HEK293 (cell line): Measurements from ENCODE around the gene GPR4.

ENCODE experiments used
- BCL11B ChIP-seq: fragments of 450-650 bp; formaldehyde crosslinking; IDR thresholded peaks from 2 replicates; pipeline ENCODE4 v1.5.1; 2016; ENCODE audit warnings: low read depth, missing biosample characterization, missing genetic modification characterization
- FEZF1 ChIP-seq: fragments of 450-650 bp; formaldehyde crosslinking; IDR thresholded peaks from 2 replicates; pipeline ENCODE4 v1.5.1; 2016; ENCODE audit warnings: missing biosample characterization, missing genetic modification characterization
- HOXC10 ChIP-seq: sonication (generic); formaldehyde crosslinking; IDR thresholded peaks from 2 replicates; pipeline ENCODE4 v1.8.1; 2023; ENCODE audit warnings: mild to moderate bottlenecking, missing genetic modification reagents
- SETDB1 ChIP-seq: IDR thresholded peaks from one replicate; pipeline ENCODE4 v1.6.1; 2017; ENCODE audit warnings: mild to moderate bottlenecking, low read length, moderate library complexity, mixed read lengths; ENCODE audit not compliant: insufficient read length
- WT1 ChIP-seq: fragments of 450-650 bp; formaldehyde crosslinking; IDR thresholded peaks from 2 replicates; pipeline ENCODE4 v1.5.1; 2016; ENCODE audit warnings: missing biosample characterization, missing genetic modification characterization
- ZIC2 ChIP-seq: fragments of 450-650 bp; formaldehyde crosslinking; IDR thresholded peaks from 2 replicates; pipeline ENCODE4 v1.5.1; 2016; ENCODE audit warnings: missing biosample characterization, missing genetic modification characterization
- ZNF121 ChIP-seq: fragments of 450-650 bp; formaldehyde crosslinking; IDR thresholded peaks from 2 replicates; pipeline ENCODE4 v1.5.1; 2016; ENCODE audit warnings: missing biosample characterization, missing genetic modification characterization
- ZNF146 ChIP-seq: fragments of 450-650 bp; formaldehyde crosslinking; IDR thresholded peaks from 2 replicates; pipeline ENCODE4 v1.5.1; 2016; ENCODE audit warnings: missing biosample characterization, missing genetic modification characterization
- ZNF211 ChIP-seq: fragments of 450-650 bp; formaldehyde crosslinking; IDR thresholded peaks from 2 replicates; pipeline ENCODE4 v1.5.1; 2016; ENCODE audit warnings: low read depth, missing biosample characterization, missing genetic modification characterization
- ZNF311 ChIP-seq: fragments of 450-650 bp; formaldehyde crosslinking; IDR thresholded peaks from 2 replicates; pipeline ENCODE4 v1.5.1; 2017; ENCODE audit warnings: missing biosample characterization, missing genetic modification characterization, borderline replicate concordance
- ZNF366 ChIP-seq: fragments of 450-650 bp; formaldehyde crosslinking; conservative IDR thresholded peaks from 2 replicates; pipeline ENCODE4 v1.5.1; 2016; ENCODE audit warnings: missing biosample characterization, missing genetic modification characterization
- ZNF416 ChIP-seq: fragments of 450-650 bp; formaldehyde crosslinking; IDR thresholded peaks from 2 replicates; pipeline ENCODE4 v1.5.1; 2016; ENCODE audit warnings: missing biosample characterization, missing genetic modification characterization
- ZNF596 ChIP-seq: fragments of 450-650 bp; IDR thresholded peaks from 2 replicates; pipeline ENCODE4 v1.5.0; 2018; ENCODE audit warnings: missing biosample characterization, mild to moderate bottlenecking, missing genetic modification characterization, moderate library complexity
- ZNF621 ChIP-seq: fragments of 450-650 bp; formaldehyde crosslinking; IDR thresholded peaks from 2 replicates; pipeline ENCODE4 v1.5.1; 2017; ENCODE audit warnings: missing biosample characterization, missing genetic modification characterization
- ZNF670 ChIP-seq: fragments of 450-650 bp; formaldehyde crosslinking; IDR thresholded peaks from 2 replicates; pipeline ENCODE4 v1.5.1; 2016; ENCODE audit warnings: missing biosample characterization, missing genetic modification characterization, low read depth
- TF ChIP-seq, protein P1 (sequence below): fragments of 450-650 bp; formaldehyde crosslinking; IDR thresholded peaks from 2 replicates; pipeline ENCODE4 v1.5.1; 2016; ENCODE audit warnings: missing biosample characterization, missing genetic modification characterization
- TF ChIP-seq, protein P2 (sequence below): fragments of 450-650 bp; IDR thresholded peaks from 2 replicates; pipeline ENCODE4 v1.5.1; 2018; ENCODE audit warnings: missing biosample characterization, mild to moderate bottlenecking, missing genetic modification characterization
- TF ChIP-seq, protein P3 (sequence below): fragments of 450-650 bp; formaldehyde crosslinking; IDR thresholded peaks from 2 replicates; pipeline ENCODE4 v1.5.1; 2016; ENCODE audit warnings: missing biosample characterization, missing genetic modification characterization
- TF ChIP-seq, protein P4 (sequence below): fragments of 450-650 bp; formaldehyde crosslinking; IDR thresholded peaks from 2 replicates; pipeline ENCODE4 v1.5.1; 2016; ENCODE audit warnings: missing biosample characterization, missing genetic modification characterization

The GPR4 gene

DNA sequence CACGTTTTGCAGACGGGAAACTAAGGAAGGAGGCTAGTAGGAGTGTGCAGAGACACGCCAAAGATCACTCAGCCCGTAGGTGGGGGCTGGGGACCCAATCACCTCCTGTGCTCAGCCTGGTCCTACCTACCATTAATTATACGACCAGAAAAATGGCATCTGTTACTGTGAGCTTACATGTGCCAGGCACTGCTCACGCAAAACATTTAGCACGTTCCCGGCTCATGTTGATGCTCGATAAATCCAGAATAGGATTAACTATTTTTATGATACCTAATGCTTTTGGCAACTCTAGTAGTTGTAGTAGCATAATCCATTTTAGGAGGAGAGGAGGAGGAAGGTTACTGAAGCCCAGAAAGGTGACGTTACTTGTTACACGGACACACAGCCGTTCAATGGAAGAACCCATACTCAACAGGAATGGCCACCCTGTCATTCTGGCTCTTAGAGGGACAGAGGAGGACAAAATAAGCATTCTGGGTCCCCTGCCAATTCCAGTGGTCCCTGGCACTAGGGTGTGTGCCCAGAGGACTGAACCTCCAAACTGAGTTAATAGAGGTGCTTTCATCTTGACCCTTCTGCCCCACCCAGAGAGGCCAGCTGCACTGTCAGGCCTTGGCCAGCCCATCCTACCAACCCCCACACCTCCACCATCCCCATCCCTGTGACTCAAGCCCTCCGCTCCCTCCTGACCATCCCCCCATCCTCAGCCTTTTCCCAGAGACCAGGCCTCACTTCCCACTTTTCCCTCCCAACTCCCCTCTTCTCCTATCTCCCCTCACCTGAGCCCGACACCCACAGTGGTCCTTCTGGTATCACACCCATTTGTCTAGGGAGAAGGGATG, 42.1 kb upstream of the GPR4 start (continued):
- TF ChIP-seq, protein P1, sequence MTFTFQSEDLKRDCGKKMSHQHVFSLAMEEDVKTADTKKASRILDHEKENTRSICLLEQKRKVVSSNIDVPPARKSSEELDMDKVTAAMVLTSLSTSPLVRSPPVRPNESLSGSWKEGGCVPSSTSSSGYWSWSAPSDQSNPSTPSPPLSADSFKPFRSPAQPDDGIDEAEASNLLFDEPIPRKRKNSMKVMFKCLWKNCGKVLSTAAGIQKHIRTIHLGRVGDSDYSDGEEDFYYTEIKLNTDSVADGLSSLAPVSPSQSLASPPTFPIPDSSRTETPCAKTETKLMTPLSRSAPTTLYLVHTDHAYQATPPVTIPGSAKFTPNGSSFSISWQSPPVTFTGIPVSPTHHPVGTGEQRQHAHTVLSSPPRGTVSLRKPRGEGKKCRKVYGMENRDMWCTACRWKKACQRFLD (tag by site-specific recombination) = no peak
- TF ChIP-seq, protein P2, sequence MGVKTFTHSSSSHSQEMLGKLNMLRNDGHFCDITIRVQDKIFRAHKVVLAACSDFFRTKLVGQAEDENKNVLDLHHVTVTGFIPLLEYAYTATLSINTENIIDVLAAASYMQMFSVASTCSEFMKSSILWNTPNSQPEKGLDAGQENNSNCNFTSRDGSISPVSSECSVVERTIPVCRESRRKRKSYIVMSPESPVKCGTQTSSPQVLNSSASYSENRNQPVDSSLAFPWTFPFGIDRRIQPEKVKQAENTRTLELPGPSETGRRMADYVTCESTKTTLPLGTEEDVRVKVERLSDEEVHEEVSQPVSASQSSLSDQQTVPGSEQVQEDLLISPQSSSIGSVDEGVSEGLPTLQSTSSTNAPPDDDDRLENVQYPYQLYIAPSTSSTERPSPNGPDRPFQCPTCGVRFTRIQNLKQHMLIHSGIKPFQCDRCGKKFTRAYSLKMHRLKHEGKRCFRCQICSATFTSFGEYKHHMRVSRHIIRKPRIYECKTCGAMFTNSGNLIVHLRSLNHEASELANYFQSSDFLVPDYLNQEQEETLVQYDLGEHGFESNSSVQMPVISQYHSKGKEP (tag by site-specific recombination) = no peak
- TF ChIP-seq BCL11B (tag by site-specific recombination) (peak; percentile 33; the same call in 1 of the 2 replicates), ZNF311 (no peak), ZIC2 (tag by site-specific recombination) (no peak), ZNF621 (tag by site-specific recombination) (no peak), SETDB1 (no peak), FEZF1 (tag by site-specific recombination) (no peak), ZNF670 (tag by site-specific recombination) (no peak), ZNF211 (tag by site-specific recombination) (no peak), ZNF146 (tag by site-specific recombination) (no peak), ZNF121 (tag by site-specific recombination) (no peak), HOXC10 (no peak), ZNF596 (no peak), ZNF416 (tag by site-specific recombination) (no peak), ZNF366 (tag by site-specific recombination) (peak; percentile 41; the same call in 1 of the 2 replicates), WT1 (tag by site-specific recombination) (no peak)
- TF ChIP-seq, protein P3, sequence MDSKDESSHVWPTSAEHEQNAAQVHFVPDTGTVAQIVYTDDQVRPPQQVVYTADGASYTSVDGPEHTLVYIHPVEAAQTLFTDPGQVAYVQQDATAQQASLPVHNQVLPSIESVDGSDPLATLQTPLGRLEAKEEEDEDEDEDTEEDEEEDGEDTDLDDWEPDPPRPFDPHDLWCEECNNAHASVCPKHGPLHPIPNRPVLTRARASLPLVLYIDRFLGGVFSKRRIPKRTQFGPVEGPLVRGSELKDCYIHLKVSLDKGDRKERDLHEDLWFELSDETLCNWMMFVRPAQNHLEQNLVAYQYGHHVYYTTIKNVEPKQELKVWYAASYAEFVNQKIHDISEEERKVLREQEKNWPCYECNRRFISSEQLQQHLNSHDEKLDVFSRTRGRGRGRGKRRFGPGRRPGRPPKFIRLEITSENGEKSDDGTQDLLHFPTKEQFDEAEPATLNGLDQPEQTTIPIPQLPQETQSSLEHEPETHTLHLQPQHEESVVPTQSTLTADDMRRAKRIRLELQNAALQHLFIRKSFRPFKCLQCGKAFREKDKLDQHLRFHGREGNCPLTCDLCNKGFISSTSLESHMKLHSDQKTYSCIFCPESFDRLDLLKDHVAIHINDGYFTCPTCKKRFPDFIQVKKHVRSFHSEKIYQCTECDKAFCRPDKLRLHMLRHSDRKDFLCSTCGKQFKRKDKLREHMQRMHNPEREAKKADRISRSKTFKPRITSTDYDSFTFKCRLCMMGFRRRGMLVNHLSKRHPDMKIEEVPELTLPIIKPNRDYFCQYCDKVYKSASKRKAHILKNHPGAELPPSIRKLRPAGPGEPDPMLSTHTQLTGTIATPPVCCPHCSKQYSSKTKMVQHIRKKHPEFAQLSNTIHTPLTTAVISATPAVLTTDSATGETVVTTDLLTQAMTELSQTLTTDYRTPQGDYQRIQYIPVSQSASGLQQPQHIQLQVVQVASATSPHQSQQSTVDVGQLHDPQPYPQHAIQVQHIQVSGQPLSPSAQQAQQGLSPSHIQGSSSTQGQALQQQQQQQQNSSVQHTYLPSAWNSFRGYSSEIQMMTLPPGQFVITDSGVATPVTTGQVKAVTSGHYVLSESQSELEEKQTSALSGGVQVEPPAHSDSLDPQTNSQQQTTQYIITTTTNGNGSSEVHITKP (tag by site-specific recombination) = peak; percentile 32; the same call in 1 of the 2 replicates
- TF ChIP-seq, protein P4, sequence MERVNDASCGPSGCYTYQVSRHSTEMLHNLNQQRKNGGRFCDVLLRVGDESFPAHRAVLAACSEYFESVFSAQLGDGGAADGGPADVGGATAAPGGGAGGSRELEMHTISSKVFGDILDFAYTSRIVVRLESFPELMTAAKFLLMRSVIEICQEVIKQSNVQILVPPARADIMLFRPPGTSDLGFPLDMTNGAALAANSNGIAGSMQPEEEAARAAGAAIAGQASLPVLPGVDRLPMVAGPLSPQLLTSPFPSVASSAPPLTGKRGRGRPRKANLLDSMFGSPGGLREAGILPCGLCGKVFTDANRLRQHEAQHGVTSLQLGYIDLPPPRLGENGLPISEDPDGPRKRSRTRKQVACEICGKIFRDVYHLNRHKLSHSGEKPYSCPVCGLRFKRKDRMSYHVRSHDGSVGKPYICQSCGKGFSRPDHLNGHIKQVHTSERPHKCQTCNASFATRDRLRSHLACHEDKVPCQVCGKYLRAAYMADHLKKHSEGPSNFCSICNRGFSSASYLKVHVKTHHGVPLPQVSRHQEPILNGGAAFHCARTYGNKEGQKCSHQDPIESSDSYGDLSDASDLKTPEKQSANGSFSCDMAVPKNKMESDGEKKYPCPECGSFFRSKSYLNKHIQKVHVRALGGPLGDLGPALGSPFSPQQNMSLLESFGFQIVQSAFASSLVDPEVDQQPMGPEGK (tag by site-specific recombination) = peak; percentile 13; the same call in 1 of the 2 replicates
- TF ChIP-seq, all 188 proteins: peak for 5
